PFSK-1 (cell line): ENCODE data around the gene OMP.

Experiments
- FOXP2 ChIP-seq: optimal IDR thresholded peaks from 2 replicates; pipeline ENCODE3; 2011; ENCODE audit warnings: borderline replicate concordance, control low read depth, inconsistent platforms; ENCODE audit not compliant: insufficient read depth; ENCODE audit errors: extremely low read length, extremely low read depth
- POLR2AphosphoS5 ChIP-seq: IDR thresholded peaks from 2 replicates; pipeline ENCODE4 v1.6.1; 2012; ENCODE audit warnings: low read depth, mild to moderate bottlenecking, control low read depth, low read length, moderate library complexity
- SIN3A ChIP-seq: IDR thresholded peaks from 2 replicates; pipeline ENCODE4 v1.6.1; 2012; ENCODE audit warnings: mild to moderate bottlenecking, low read length, moderate library complexity, borderline replicate concordance; ENCODE audit not compliant: insufficient read depth
- TAF1 ChIP-seq: IDR thresholded peaks from 2 replicates; pipeline ENCODE4 v1.6.1; 2012; ENCODE audit warnings: low read length, control low read depth, borderline replicate concordance; ENCODE audit not compliant: insufficient read depth
- TF ChIP-seq, protein P1 (sequence below), 2 experiments: IDR thresholded peaks; 2 replicates each; pipeline versions ENCODE4 v1.6.1 to v1.8.0; 2011 to 2012; ENCODE audit warnings: low read depth in 2 of 2, low read length in 2 of 2, control low read depth in 1 of 2, inconsistent platforms in 1 of 2, mild to moderate bottlenecking in 1 of 2, moderate library complexity in 1 of 2; ENCODE audit not compliant: insufficient read depth in 1 of 2

DNA sequence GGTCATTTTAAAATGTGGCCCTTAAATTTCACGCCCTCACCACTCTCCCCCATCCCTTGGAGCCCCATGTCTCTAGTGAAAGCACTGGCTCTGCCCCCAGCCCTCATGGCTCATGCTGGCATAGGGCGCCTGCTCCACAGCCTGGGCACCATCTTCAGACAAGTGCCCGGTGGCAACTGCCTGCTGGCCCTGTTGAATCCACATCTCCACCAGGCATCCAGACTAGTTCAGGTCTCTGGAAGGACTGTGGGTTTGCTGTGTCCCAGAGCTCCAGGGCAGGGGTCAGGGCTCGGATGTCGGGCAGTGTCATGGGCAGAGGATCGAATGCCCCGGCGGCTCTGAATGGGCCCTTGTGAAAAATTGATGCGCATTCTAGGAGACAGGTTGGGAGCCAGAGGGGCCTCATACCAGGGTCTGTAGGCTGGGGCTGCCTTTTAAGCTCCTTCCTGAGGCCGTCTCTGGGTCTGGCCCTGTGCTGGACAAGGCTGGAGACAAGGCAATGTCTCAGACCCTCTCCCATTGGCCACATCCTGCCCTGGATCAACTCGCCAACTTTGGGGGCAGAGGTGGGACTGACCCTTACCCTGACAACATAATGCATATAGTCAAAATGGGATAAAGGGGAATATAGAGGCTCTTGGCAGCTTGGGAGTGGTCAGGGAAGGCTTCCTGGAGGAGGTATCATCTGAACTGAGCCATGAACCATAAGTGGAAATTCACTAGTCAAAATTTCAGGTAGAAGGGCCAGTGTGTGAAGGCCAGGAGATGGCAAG lies 26.6 kb downstream of the OMP start:
- TF ChIP-seq POLR2AphosphoS5 (no peak), TAF1 (no peak), FOXP2 (no peak), SIN3A (no peak)
- TF ChIP-seq, protein P1, sequence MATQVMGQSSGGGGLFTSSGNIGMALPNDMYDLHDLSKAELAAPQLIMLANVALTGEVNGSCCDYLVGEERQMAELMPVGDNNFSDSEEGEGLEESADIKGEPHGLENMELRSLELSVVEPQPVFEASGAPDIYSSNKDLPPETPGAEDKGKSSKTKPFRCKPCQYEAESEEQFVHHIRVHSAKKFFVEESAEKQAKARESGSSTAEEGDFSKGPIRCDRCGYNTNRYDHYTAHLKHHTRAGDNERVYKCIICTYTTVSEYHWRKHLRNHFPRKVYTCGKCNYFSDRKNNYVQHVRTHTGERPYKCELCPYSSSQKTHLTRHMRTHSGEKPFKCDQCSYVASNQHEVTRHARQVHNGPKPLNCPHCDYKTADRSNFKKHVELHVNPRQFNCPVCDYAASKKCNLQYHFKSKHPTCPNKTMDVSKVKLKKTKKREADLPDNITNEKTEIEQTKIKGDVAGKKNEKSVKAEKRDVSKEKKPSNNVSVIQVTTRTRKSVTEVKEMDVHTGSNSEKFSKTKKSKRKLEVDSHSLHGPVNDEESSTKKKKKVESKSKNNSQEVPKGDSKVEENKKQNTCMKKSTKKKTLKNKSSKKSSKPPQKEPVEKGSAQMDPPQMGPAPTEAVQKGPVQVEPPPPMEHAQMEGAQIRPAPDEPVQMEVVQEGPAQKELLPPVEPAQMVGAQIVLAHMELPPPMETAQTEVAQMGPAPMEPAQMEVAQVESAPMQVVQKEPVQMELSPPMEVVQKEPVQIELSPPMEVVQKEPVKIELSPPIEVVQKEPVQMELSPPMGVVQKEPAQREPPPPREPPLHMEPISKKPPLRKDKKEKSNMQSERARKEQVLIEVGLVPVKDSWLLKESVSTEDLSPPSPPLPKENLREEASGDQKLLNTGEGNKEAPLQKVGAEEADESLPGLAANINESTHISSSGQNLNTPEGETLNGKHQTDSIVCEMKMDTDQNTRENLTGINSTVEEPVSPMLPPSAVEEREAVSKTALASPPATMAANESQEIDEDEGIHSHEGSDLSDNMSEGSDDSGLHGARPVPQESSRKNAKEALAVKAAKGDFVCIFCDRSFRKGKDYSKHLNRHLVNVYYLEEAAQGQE (IDR thresholded peaks at IDR 0.05; ENCODE audit: insufficient read depth in 1 of 2, low read depth in 2 of 2, low read length in 2 of 2), result no peak
